ENCODE measurements around the gene GLIPR1L2. TPM values are rescaled to one million over a fixed set of nuclear protein-coding genes. Genes with fewer than 3 reads are reported as not detected.
A peak's percentile ranks its signal among the peaks of the same experiment; 100 is the strongest.
"Not testable (repeated sequence)": the region's sequence is repeated elsewhere in the genome, so short reads cannot be mapped to it uniquely, and the experiment has no call there.

GLIPR1L2 gene
- total RNA-seq = 2.4 TPM
- 3.2 TPM for polyA plus RNA-seq

DNA sequence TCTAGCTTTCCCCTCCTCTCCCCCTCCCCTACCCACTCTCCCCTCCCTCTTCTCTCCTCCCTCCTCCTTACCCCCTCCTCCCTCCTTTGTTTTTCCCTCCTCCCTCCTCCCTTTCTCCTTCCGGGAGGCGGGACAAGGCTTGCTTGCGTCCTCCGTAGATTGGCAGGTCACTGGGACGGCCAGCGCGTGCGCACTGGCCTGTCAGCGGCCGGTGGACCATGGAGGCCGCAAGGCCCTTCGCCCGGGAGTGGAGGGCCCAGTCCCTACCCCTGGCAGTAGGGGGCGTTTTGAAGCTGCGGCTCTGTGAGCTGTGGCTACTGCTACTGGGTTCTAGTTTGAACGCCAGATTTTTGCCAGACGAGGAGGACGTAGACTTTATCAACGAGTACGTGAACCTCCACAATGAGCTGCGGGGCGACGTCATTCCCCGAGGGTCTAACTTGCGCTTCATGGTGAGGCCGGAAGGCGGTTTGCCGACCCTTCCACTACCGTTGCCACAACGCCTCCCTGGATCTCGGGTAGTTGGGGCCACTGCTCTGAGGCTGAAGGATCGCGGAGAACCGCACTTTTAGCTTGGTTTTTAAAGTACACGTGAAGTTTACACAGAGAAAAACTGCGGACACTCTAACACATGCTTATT, at the start of gene GLIPR1L2:
Gene GLIPR1L2, plus strand, starts transcription at position 191 of the 640 bp plus-strand sequence. Its CDS starts 28 bp downstream, at position 219.
- no peaks in the 10 kb centered on the region for H3K36me3 ChIP-seq (ENCODE audit: insufficient read depth)
- H3K4me1 ChIP-seq (ENCODE audit: insufficient read depth) = no peaks in the 10 kb centered on the region
- peak within 1 kb of the TSS; percentile 53 for H3K4me3 ChIP-seq (ENCODE audit: low read depth, low read length)
- 2% methylated on average over 36 of the region's 36 CpGs for WGBS
- DNase-seq (ENCODE audit: extremely low spot score) = peak; percentile 91
- peak within 1 kb of the TSS; percentile 85 for H3K27ac ChIP-seq (ENCODE audit: low read depth)

- DNase-seq (ENCODE audit: extremely low spot score) = no peak
- Histone ChIP-seq H3K4me3 (ENCODE audit: low read depth, low read length) (no peak overlapping the region), H3K27ac (ENCODE audit: low read depth) (no peak overlapping the region), H3K36me3 (ENCODE audit: insufficient read depth) (no peaks in the 10 kb centered on the region), H3K4me1 (ENCODE audit: insufficient read depth) (no peaks in the 10 kb centered on the region)
- WGBS = 92% methylated on average over 5 of the region's 5 CpGs
Observed at GRCh38 chr12:75341873-75342272, 49.0 kb upstream of the GLIPR1L2 start.

GRCh38 chr12:75345531-75345930, 45.4 kb upstream of the GLIPR1L2 start:
- DNase-seq (ENCODE audit: extremely low spot score) = no peak
- Histone ChIP-seq H3K36me3 (ENCODE audit: insufficient read depth) (no peaks in the 10 kb centered on the region), H3K4me3 (ENCODE audit: low read depth, low read length) (no peak overlapping the region), H3K4me1 (ENCODE audit: insufficient read depth) (no peaks in the 10 kb centered on the region), H3K27ac (ENCODE audit: low read depth) (no peak overlapping the region)
- WGBS = 74% methylated on average over 2 of the region's 2 CpGs

- WGBS = 93% methylated on average over 6 of the region's 6 CpGs
- DNase-seq (ENCODE audit: extremely low spot score); H3K36me3 ChIP-seq (ENCODE audit: insufficient read depth); H3K27ac ChIP-seq (ENCODE audit: low read depth); H3K4me3 ChIP-seq (ENCODE audit: low read depth, low read length); H3K4me1 ChIP-seq (ENCODE audit: insufficient read depth): not testable (repeated sequence)
Observed at GRCh38 chr12:75346215-75346614, 44.7 kb upstream of the GLIPR1L2 start.

DNA sequence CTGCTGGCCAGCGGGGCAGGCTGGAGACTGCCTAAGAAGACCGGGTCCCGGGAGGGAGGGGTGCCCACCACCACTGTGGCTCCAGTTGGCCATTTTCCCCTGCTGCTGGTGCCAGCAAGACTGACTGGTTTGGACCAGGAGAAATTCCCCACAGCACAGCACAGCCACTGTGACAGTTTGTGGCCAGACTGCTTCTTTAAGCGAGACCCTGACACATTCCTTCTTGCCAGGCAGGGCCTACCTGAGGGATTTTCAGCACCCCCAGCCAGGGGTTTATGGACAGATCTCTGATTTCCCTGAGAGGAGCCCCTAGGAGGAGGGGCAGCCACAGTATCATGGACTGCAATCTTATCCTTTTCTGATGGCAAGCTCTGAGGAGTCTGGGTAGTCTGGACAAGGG, 40.9 kb upstream of the GLIPR1L2 start:
- Histone ChIP-seq H3K4me1 (ENCODE audit: insufficient read depth) (no peaks in the 10 kb centered on the region), H3K4me3 (ENCODE audit: low read depth, low read length) (no peak overlapping the region), H3K36me3 (ENCODE audit: insufficient read depth) (no peaks in the 10 kb centered on the region), H3K27ac (ENCODE audit: low read depth) (no peak overlapping the region)
- 87% methylated on average over 4 of the region's 4 CpGs for WGBS
- no peak for DNase-seq (ENCODE audit: extremely low spot score)

- Histone ChIP-seq H3K4me3 (ENCODE audit: low read depth, low read length) (no peak overlapping the region), H3K36me3 (ENCODE audit: insufficient read depth) (no peaks in the 10 kb centered on the region), H3K4me1 (ENCODE audit: insufficient read depth) (no peaks in the 10 kb centered on the region), H3K27ac (ENCODE audit: low read depth) (no peak overlapping the region)
- 81% methylated on average over 2 of the region's 2 CpGs for WGBS
- no peak for DNase-seq (ENCODE audit: extremely low spot score)
Observed at GRCh38 chr12:75350413-75350812, 40.5 kb upstream of the GLIPR1L2 start.

- H3K27ac ChIP-seq (ENCODE audit: low read depth) = no peak overlapping the region
- DNase-seq (ENCODE audit: extremely low spot score) = no peak
- no peaks in the 10 kb centered on the region for H3K36me3 ChIP-seq (ENCODE audit: insufficient read depth)
- H3K4me1 ChIP-seq (ENCODE audit: insufficient read depth) = no peaks in the 10 kb centered on the region
- H3K4me3 ChIP-seq (ENCODE audit: low read depth, low read length) = no peak overlapping the region
Observed at GRCh38 chr12:75354011-75354410, 36.9 kb upstream of the GLIPR1L2 start.

DNA sequence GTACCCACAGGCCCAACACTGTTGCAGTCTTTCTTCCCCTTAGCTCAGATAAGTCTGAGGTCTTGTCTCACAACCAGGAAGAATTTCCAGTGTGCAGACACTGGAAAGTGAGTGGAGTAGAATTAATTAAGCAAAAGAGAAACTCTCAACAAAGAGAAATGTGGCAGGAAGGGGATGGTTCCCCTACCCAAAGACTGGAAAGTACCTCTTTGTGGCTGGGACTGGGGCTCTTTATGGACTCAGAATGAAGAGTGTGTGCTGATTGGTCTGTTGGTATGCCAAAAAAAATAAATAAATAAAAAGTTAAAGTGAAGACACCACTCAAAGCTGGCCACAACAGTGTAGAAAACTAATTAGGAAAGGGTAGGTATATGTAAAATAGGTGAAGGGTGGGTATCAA, 30.0 kb upstream of the GLIPR1L2 start:
- H3K4me3 ChIP-seq (ENCODE audit: low read depth, low read length) = no peak overlapping the region
- H3K36me3 ChIP-seq (ENCODE audit: insufficient read depth) = no peaks in the 10 kb centered on the region
- no peak for DNase-seq (ENCODE audit: extremely low spot score)
- no peaks in the 10 kb centered on the region for H3K4me1 ChIP-seq (ENCODE audit: insufficient read depth)
- H3K27ac ChIP-seq (ENCODE audit: low read depth) = no peak overlapping the region

- WGBS = 47% methylated on average over 1 of the region's 1 CpG
- Histone ChIP-seq H3K27ac (ENCODE audit: low read depth) (no peak overlapping the region), H3K36me3 (ENCODE audit: insufficient read depth) (no peaks in the 10 kb centered on the region), H3K4me1 (ENCODE audit: insufficient read depth) (no peaks in the 10 kb centered on the region), H3K4me3 (ENCODE audit: low read depth, low read length) (no peak overlapping the region)
- no peak for DNase-seq (ENCODE audit: extremely low spot score)
Observed at GRCh38 chr12:75361408-75361807, 29.5 kb upstream of the GLIPR1L2 start.

- Histone ChIP-seq H3K27ac (ENCODE audit: low read depth) (no peak overlapping the region), H3K4me1 (ENCODE audit: insufficient read depth) (no peaks in the 10 kb centered on the region), H3K36me3 (ENCODE audit: insufficient read depth) (no peaks in the 10 kb centered on the region), H3K4me3 (ENCODE audit: low read depth, low read length) (no peak overlapping the region)
- no peak for DNase-seq (ENCODE audit: extremely low spot score)
Observed at GRCh38 chr12:75364919-75365318, 26.0 kb upstream of the GLIPR1L2 start.

GRCh38 chr12:75366629-75367028, 24.3 kb upstream of the GLIPR1L2 start:
- H3K27ac ChIP-seq (ENCODE audit: low read depth) = no peak overlapping the region
- no peak for DNase-seq (ENCODE audit: extremely low spot score)
- H3K36me3 ChIP-seq (ENCODE audit: insufficient read depth) = no peaks in the 10 kb centered on the region
- WGBS = 95% methylated on average over 1 of the region's 1 CpG
- H3K4me3 ChIP-seq (ENCODE audit: low read depth, low read length) = no peak overlapping the region
- H3K4me1 ChIP-seq (ENCODE audit: insufficient read depth) = no peaks in the 10 kb centered on the region

DNA sequence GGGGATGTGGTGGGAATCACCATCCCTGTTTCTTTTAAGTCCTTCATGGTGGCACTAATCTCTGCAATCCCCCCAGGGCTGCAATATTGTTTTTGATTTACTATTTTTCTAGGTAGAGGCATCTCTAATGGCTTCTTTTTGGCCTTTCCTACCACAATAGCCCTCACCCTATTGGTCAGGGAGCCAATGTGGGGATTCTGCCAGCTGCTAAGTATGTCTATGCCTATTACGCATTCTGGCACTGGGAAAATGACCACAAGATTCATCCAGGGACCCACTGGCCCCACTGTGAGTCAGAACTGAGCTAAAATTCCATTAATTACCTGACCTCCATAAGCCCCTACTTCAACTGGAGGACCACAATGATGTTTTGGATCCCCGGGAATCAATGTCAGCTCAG, 15.9 kb upstream of the GLIPR1L2 start:
- 95% methylated on average over 2 of the region's 2 CpGs for WGBS
- H3K4me3 ChIP-seq (ENCODE audit: low read depth, low read length) = no peak overlapping the region
- no peak overlapping the region for H3K27ac ChIP-seq (ENCODE audit: low read depth)
- no peak for DNase-seq (ENCODE audit: extremely low spot score)
- no peaks in the 10 kb centered on the region for H3K36me3 ChIP-seq (ENCODE audit: insufficient read depth)
- no peaks in the 10 kb centered on the region for H3K4me1 ChIP-seq (ENCODE audit: insufficient read depth)

GRCh38 chr12:75378354-75378753, 12.5 kb upstream of the GLIPR1L2 start:
- WGBS = 68% methylated on average over 1 of the region's 1 CpG
- no peak for DNase-seq (ENCODE audit: extremely low spot score)
- no peak overlapping the region for H3K27ac ChIP-seq (ENCODE audit: low read depth)

GRCh38 chr12:75389061-75389460, 1.8 kb upstream of the GLIPR1L2 start:
- no peak for DNase-seq (ENCODE audit: extremely low spot score)
- H3K4me1 ChIP-seq (ENCODE audit: insufficient read depth) = no peaks in the 10 kb centered on the region
- H3K27ac ChIP-seq (ENCODE audit: low read depth) = no peak overlapping the region
- H3K36me3 ChIP-seq (ENCODE audit: insufficient read depth) = no peaks in the 10 kb centered on the region
- H3K4me3 ChIP-seq (ENCODE audit: low read depth, low read length) = no peak overlapping the region
- 90% methylated on average over 1 of the region's 1 CpG for WGBS

More at GRCh38 chr12:75378354-75378753, 12.5 kb upstream of the GLIPR1L2 start:
- Histone ChIP-seq H3K4me3 (ENCODE audit: low read depth, low read length) (no peak overlapping the region), H3K4me1 (ENCODE audit: insufficient read depth) (no peaks in the 10 kb centered on the region), H3K36me3 (ENCODE audit: insufficient read depth) (no peaks in the 10 kb centered on the region)

DNA sequence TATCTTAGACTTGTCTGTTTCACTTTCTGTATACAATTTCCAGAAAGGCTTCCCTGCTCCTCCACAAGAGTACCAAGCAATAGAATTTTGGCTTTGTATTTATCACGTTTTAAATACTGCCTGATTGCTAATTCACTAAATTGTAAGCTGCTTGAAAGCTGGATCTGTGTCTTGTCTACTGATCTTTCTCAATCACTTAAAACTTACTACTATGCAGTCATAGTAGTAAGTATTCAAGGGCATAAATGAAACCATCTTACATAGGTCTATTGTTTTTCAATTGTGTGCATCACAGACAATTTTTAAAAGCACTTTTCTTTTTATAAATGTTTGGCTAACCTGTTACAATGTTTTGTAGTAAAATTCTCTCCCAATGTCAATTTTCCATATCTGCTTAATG, 1.2 kb upstream of the GLIPR1L2 start:
- 30% methylated on average over 1 of the region's 1 CpG for WGBS
- DNase-seq (ENCODE audit: extremely low spot score) = no peak
- no peak overlapping the region for H3K27ac ChIP-seq (ENCODE audit: low read depth)

More for the DNA sequence above, 1.2 kb upstream of the GLIPR1L2 start:
- no peaks in the 10 kb centered on the region for H3K36me3 ChIP-seq (ENCODE audit: insufficient read depth)
- no peaks in the 10 kb centered on the region for H3K4me1 ChIP-seq (ENCODE audit: insufficient read depth)
- peak overlapping the region; percentile 4 for H3K4me3 ChIP-seq (ENCODE audit: low read depth, low read length)
